ENCODE results near the gene VSTM2L.
A peak's percentile ranks its signal among the peaks of the same experiment; 100 is the strongest.

Gene VSTM2L

DNA sequence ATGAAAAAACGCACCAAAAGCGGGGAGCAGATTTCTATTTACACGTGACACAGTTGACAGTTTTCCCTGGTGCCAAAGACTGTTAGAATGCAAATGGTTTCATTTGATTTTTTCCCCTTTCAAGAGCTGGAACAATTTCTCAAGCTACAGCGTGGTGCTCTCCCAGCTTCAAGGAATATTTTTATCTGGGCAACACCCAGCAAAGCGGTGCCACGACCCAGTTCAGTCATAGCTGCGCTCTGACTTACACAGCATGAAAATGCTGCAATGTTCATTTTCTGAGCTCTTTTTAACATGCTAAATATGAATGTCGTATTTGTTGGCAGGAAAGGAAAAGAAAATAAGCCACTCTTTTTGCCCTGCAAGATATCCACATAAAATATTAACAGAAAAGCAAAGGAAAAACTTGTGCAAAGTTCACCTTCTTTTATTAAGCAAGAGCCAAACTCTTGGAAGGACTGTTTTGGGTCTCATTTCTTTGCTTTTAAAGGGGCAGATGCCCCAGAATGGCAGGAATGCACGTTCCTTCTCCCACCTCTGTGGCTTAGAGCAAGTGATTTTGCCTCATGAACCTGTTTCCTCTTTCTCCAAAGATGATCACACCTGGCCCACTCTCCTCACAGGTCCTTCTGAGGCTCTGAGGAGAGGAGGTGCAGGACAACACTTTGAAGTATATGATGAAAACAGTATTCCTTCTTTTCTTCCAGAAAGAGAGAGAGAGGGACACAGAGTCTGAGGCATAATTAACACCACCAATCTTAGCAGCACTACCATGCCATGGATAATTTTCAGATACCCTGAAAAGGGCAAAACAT lies 83.3 kb downstream of the VSTM2L start:
- TF ChIP-seq EP300 (IDR thresholded peaks at IDR 0.05; ENCODE audit: borderline replicate concordance) (no peak), ZBTB7A (IDR thresholded peaks at IDR 0.05; ENCODE audit: low read depth) (no peak), YY1 (IDR thresholded peaks at IDR 0.05; ENCODE audit: low read depth) (no peak), TAF1 (IDR thresholded peaks at IDR 0.05; ENCODE audit: low read depth) (no peak), EGR1 (IDR thresholded peaks at IDR 0.05) (no peak), NFIC (IDR thresholded peaks at IDR 0.05) (no peak), TCF12 (IDR thresholded peaks at IDR 0.05; ENCODE audit: low read depth) (no peak), FOXM1 (IDR thresholded peaks at IDR 0.05; ENCODE audit: borderline replicate concordance, low read depth) (no peak), CREB1 (IDR thresholded peaks at IDR 0.05; ENCODE audit: low read depth) (no peak), RAD21 (IDR thresholded peaks at IDR 0.05; ENCODE audit: low read depth) (no peak)
- TF ChIP-seq, protein P1, sequence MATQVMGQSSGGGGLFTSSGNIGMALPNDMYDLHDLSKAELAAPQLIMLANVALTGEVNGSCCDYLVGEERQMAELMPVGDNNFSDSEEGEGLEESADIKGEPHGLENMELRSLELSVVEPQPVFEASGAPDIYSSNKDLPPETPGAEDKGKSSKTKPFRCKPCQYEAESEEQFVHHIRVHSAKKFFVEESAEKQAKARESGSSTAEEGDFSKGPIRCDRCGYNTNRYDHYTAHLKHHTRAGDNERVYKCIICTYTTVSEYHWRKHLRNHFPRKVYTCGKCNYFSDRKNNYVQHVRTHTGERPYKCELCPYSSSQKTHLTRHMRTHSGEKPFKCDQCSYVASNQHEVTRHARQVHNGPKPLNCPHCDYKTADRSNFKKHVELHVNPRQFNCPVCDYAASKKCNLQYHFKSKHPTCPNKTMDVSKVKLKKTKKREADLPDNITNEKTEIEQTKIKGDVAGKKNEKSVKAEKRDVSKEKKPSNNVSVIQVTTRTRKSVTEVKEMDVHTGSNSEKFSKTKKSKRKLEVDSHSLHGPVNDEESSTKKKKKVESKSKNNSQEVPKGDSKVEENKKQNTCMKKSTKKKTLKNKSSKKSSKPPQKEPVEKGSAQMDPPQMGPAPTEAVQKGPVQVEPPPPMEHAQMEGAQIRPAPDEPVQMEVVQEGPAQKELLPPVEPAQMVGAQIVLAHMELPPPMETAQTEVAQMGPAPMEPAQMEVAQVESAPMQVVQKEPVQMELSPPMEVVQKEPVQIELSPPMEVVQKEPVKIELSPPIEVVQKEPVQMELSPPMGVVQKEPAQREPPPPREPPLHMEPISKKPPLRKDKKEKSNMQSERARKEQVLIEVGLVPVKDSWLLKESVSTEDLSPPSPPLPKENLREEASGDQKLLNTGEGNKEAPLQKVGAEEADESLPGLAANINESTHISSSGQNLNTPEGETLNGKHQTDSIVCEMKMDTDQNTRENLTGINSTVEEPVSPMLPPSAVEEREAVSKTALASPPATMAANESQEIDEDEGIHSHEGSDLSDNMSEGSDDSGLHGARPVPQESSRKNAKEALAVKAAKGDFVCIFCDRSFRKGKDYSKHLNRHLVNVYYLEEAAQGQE (IDR thresholded peaks at IDR 0.05; ENCODE audit: low read depth) = no peak
- TF ChIP-seq, protein P2, sequence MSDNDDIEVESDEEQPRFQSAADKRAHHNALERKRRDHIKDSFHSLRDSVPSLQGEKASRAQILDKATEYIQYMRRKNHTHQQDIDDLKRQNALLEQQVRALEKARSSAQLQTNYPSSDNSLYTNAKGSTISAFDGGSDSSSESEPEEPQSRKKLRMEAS (IDR thresholded peaks at IDR 0.05) = no peak

DNA sequence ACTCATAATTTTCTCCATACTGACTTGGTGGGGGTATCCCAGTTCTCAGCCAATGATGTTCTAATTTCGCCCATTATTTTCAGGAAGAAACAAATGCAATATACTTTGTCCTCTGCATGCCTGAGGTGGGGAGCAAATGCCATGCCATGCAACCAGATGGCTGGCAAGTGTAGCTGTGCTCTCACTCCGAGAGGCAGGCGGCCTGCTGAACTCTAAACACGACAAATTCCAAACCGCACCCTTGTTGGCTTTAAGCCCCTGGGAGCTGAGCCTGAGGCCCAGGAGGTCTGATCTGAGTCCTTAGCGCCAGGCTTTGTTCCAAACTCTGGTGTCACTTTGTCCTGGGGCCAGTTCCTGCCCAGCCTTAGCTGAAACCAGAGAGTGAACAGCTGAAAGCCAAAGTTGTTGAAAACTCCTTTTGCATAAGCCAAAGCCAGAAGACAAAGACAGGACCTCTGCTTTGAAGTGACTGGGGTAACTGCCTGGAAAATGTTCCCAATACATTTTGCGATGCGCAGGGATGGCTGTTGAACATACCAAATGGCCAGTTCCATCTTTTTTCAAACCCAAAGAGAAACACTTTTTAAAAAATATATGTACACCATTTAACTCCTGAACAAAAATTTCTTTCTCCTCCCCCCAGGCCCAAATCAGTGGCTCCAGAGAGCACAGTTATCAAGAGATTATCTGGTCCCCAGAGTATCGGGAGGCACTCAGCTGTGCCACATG lies 84.1 kb downstream of the VSTM2L start:
- TF ChIP-seq TCF12 (IDR thresholded peaks at IDR 0.05; ENCODE audit: low read depth) (no peak), TEAD4 (IDR thresholded peaks at IDR 0.05) (0 out of 2 replicates have a peak, but pooled peaks have one; percentile 8), NFIC (IDR thresholded peaks at IDR 0.05) (peak; percentile 65), ZBTB7A (IDR thresholded peaks at IDR 0.05; ENCODE audit: low read depth) (no peak)

DNA sequence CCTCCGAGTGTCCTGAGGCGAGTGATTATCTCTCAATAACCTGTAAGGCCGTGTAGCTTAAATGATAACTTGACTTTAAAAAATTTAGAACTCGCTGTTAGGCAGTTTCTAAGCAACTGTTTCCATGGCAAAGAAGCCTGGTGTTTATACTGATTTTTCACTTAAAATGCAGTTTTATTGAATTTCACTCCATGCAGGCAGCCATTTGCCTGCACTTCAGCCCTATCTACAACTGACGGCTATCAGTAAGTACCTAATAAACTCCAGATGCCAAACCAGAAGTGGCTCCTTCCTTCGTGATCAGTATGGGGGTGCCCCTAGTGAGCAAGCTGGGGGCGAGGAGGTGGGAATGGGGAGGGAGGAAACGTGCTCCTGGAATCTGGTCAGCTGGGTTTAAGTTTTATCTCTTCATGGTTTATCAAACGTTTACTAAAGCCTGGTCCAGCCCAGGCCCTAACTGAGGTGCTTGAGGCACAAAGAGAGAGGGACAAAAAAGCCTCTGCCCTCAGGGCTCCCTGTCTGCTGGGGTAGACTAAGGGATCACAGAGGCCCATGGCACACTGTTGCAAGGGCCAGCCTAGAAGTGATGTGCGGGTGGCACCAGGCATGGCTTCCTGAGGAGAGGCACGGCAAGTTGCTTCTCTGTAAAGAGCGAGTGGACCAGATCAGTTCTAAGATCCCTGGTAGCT lies 84.8 kb downstream of the VSTM2L start:
- no peak for TF ChIP-seq YY1 (IDR thresholded peaks at IDR 0.05; ENCODE audit: low read depth)
- no peak for TF ChIP-seq CEBPB (IDR thresholded peaks at IDR 0.05)
- no peak for TF ChIP-seq TEAD4 (IDR thresholded peaks at IDR 0.05)
- TF ChIP-seq NFIC (IDR thresholded peaks at IDR 0.05) = no peak
- no peak for TF ChIP-seq RAD21 (IDR thresholded peaks at IDR 0.05; ENCODE audit: low read depth)
- no peak for TF ChIP-seq TAF1 (IDR thresholded peaks at IDR 0.05; ENCODE audit: low read depth)
- TF ChIP-seq, protein P1 (IDR thresholded peaks at IDR 0.05; ENCODE audit: low read depth) = no peak
- TF ChIP-seq CREB1 (IDR thresholded peaks at IDR 0.05; ENCODE audit: low read depth) = no peak
- no peak for TF ChIP-seq FOXM1 (IDR thresholded peaks at IDR 0.05; ENCODE audit: borderline replicate concordance, low read depth)
- TF ChIP-seq TCF12 (IDR thresholded peaks at IDR 0.05; ENCODE audit: low read depth) = no peak
- no peak for TF ChIP-seq EGR1 (IDR thresholded peaks at IDR 0.05)
- TF ChIP-seq ZBTB7A (IDR thresholded peaks at IDR 0.05; ENCODE audit: low read depth) = no peak
- TF ChIP-seq, protein P3, sequence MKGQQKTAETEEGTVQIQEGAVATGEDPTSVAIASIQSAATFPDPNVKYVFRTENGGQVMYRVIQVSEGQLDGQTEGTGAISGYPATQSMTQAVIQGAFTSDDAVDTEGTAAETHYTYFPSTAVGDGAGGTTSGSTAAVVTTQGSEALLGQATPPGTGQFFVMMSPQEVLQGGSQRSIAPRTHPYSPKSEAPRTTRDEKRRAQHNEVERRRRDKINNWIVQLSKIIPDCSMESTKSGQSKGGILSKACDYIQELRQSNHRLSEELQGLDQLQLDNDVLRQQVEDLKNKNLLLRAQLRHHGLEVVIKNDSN (IDR thresholded peaks at IDR 0.05) = no peak

DNA sequence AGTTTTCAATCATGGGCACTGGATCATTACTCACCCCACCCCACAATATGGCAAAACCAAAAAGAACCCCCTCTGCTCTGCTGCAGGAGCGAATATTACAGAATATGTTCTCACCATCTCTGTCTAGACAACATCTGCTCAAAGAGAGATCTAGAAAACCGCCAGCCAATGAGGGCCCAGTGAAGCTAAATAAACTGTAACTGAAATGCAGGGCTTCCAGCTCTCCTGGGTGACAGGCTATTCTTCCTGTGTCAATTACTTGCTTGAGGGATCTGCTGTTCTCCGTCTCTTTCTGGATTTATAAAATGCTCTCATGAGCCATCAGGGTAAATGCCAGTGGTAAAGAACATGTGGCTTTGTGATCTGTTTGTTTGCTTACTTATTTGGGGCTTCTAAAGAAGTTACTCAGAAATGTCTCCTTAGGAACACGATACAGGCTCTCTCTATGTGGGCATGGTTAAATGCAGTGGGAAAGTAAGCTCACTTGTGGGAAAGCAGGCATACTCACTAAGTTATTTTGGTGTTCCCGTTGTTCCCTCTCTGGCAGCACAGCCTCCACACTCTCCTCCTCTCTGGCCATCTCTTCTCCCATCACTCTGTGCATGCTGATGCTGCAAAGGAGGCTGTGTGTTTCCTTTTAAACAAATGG lies 85.5 kb downstream of the VSTM2L start:
- TF ChIP-seq TAF1 (IDR thresholded peaks at IDR 0.05; ENCODE audit: low read depth) = no peak
- TF ChIP-seq NFIC (IDR thresholded peaks at IDR 0.05) = no peak
- TF ChIP-seq TCF12 (IDR thresholded peaks at IDR 0.05; ENCODE audit: low read depth) = no peak
- TF ChIP-seq CREB1 (IDR thresholded peaks at IDR 0.05; ENCODE audit: low read depth) = no peak
- TF ChIP-seq, protein P1 (IDR thresholded peaks at IDR 0.05; ENCODE audit: low read depth) = no peak

Data from Ishikawa (cell line).